Activated CD4-positive, alpha-beta T cell treated with anti-CD3 and anti-CD28 coated beads for 1 hour (primary cell): Measurements from ENCODE around the gene PIKFYVE.
"Not testable (repeated sequence)": the region's sequence is repeated elsewhere in the genome, so short reads cannot be mapped to it uniquely, and the experiment has no call there.

ENCODE experiments used
- DNase-seq: peaks from one replicate; pipeline ENCODE4 v3.0.0-alpha.2; 2020

The PIKFYVE gene

GRCh38 chr2:208254871-208255556, 11.0 kb upstream of the PIKFYVE start, which contains the start of gene IDH1:
TSS of gene IDH1 (minus strand) at chr2:208255071. CDS start at chr2:208251551, 3,520 bp downstream.
- peak; percentile 82 for DNase-seq

- DNase-seq: no peak
Observed at GRCh38 chr2:208255557-208256106, 10.4 kb upstream of the PIKFYVE start.

- no peak for DNase-seq
Observed at GRCh38 chr2:208256192-208256782, 9.8 kb upstream of the PIKFYVE start.

GRCh38 chr2:208256849-208257813, 8.9 kb upstream of the PIKFYVE start:
- not testable (repeated sequence) for DNase-seq

- DNase-seq: peak; percentile 15
Observed at GRCh38 chr2:208265371-208265800, 669 bp upstream of the PIKFYVE start.

GRCh38 chr2:208266553-208266893, 468 bp downstream of the PIKFYVE start:
- no peak for DNase-seq

GRCh38 chr2:208266936-208267335, 881 bp downstream of the PIKFYVE start:
- DNase-seq: no peak

- DNase-seq: not testable (repeated sequence)
Observed at GRCh38 chr2:208267526-208267925, 1.5 kb downstream of the PIKFYVE start.

GRCh38 chr2:208268156-208268952, 2.3 kb downstream of the PIKFYVE start:
- DNase-seq: no peak

GRCh38 chr2:208269091-208269490, 3.0 kb downstream of the PIKFYVE start:
- no peak for DNase-seq

- DNase-seq: no peak
Observed at GRCh38 chr2:208274748-208275147, 8.7 kb downstream of the PIKFYVE start.

GRCh38 chr2:208278549-208278948, 12.5 kb downstream of the PIKFYVE start:
- DNase-seq: no peak

GRCh38 chr2:208279236-208279635, 13.2 kb downstream of the PIKFYVE start:
- DNase-seq: no peak

- DNase-seq: no peak
Observed at GRCh38 chr2:208280234-208280633, 14.2 kb downstream of the PIKFYVE start.

- DNase-seq: no peak
Observed at GRCh38 chr2:208280933-208281332, 14.9 kb downstream of the PIKFYVE start.

- DNase-seq: no peak
Observed at GRCh38 chr2:208285853-208286252, 19.8 kb downstream of the PIKFYVE start.

- no peak for DNase-seq
Observed at GRCh38 chr2:208294482-208295024, 28.5 kb downstream of the PIKFYVE start.

GRCh38 chr2:208295834-208296233, 29.8 kb downstream of the PIKFYVE start:
- no peak for DNase-seq

GRCh38 chr2:208296610-208297009, 30.6 kb downstream of the PIKFYVE start:
- DNase-seq: no peak

- no peak for DNase-seq
Observed at GRCh38 chr2:208297961-208298360, 31.9 kb downstream of the PIKFYVE start.

GRCh38 chr2:208300847-208301618, 35.0 kb downstream of the PIKFYVE start:
- DNase-seq: no peak
